ENCODE data around the gene ZFAND2B.

ZFAND2B gene

DNA sequence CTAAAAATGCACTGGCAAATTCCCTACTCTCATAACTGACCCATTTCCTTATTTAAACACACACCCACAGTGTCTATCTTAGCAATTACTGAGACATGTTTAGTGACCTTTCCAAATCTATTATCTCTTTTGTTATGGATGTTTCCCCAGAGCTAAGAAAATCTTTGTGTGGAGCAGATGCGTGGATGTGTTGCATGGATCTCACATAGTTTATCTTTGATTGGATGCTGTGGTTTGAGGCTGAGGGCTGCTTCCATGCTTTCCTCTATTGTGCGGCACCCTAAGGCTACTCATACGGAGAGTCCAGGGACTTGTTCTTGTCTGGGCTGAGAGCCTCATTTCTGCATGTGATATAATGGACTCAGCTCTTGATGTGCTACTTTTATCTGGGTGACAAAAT is 27.7 kb downstream of the ZFAND2B start:
- H3K4me3 ChIP-seq (replicated peaks in 1 of 2; ENCODE audit: low read depth in 2 of 2, low read length in 2 of 2): no peak overlapping the region
- no peak for DNase-seq (ENCODE audit: low read depth in 2 of 2)
- TF ChIP-seq, protein P1, sequence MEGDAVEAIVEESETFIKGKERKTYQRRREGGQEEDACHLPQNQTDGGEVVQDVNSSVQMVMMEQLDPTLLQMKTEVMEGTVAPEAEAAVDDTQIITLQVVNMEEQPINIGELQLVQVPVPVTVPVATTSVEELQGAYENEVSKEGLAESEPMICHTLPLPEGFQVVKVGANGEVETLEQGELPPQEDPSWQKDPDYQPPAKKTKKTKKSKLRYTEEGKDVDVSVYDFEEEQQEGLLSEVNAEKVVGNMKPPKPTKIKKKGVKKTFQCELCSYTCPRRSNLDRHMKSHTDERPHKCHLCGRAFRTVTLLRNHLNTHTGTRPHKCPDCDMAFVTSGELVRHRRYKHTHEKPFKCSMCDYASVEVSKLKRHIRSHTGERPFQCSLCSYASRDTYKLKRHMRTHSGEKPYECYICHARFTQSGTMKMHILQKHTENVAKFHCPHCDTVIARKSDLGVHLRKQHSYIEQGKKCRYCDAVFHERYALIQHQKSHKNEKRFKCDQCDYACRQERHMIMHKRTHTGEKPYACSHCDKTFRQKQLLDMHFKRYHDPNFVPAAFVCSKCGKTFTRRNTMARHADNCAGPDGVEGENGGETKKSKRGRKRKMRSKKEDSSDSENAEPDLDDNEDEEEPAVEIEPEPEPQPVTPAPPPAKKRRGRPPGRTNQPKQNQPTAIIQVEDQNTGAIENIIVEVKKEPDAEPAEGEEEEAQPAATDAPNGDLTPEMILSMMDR (IDR thresholded peaks at IDR 0.05; ENCODE audit: low read depth, low read length): no peak

- H3K4me3 ChIP-seq (replicated peaks in 1 of 2; ENCODE audit: low read depth in 2 of 2, low read length in 2 of 2): peak overlapping the region in 1 of 2 donors; percentile 19
- TF ChIP-seq, protein P1 (IDR thresholded peaks at IDR 0.05; ENCODE audit: low read depth, low read length): no peak
- peak in 1 of 2 donors; percentile 50 for DNase-seq (ENCODE audit: low read depth in 2 of 2)
Measured at GRCh38 chr2:219243291-219243761, 36.7 kb downstream of the ZFAND2B start.

DNA sequence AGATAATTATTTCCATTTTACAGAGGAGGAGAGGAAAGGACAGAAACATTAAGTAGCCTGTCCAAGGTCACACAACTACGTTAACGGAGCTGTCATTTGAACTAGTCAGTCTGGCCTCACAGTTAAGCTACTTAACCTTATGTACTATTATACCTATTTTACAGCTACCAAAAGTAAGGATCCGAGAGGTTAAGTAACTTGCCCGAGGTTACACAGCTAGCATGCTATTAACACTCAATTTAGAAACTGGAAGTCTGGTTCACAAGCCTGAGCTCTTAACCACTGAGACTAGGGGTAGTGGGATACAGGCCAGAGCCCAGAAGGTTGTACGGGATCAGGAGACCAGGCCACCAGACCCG is 38.2 kb downstream of the ZFAND2B start:
- TF ChIP-seq, protein P1 (IDR thresholded peaks at IDR 0.05; ENCODE audit: low read depth, low read length): no peak
- H3K4me3 ChIP-seq (replicated peaks in 1 of 2; ENCODE audit: low read depth in 2 of 2, low read length in 2 of 2): peak overlapping the region; percentile 90 to 95
- no peak for DNase-seq (ENCODE audit: low read depth in 2 of 2)

- H3K4me3 ChIP-seq (replicated peaks in 1 of 2; ENCODE audit: low read depth in 2 of 2, low read length in 2 of 2): peak within 1 kb of the TSS; percentile 90 to 95
- TF ChIP-seq, protein P1 (IDR thresholded peaks at IDR 0.05; ENCODE audit: low read depth, low read length): no peak
- DNase-seq (ENCODE audit: low read depth in 2 of 2): peak; percentile 95 to 96
Measured at GRCh38 chr2:219245148-219245898, 38.7 kb downstream of the ZFAND2B start, which contains the start of the genes GLB1L and STK16. GLB1L (minus strand) TSS chr2:219245444; CDS start chr2:219243573, 1,871 bp downstream. STK16 (plus strand) TSS chr2:219245479; CDS start chr2:219246000, 521 bp downstream.

DNA sequence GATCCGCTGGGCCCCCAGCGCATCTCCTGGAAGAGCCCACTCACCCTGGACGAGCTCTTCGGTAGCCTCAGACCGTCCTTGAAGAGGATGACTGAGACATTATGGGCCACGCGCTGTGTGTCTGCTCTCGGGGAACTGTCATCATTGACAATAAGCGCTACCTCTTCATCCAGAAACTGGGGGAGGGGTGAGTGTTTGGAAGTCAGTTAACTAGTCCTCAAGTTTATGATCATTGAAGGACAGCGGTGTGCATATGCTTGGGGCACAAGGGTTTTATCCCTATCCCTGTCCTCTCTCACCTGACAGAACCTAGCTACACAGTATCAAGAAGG is 39.3 kb downstream of the ZFAND2B start:
- DNase-seq (ENCODE audit: low read depth in 2 of 2): no peak
- TF ChIP-seq, protein P1 (IDR thresholded peaks at IDR 0.05; ENCODE audit: low read depth, low read length): no peak
- H3K4me3 ChIP-seq (replicated peaks in 1 of 2; ENCODE audit: low read depth in 2 of 2, low read length in 2 of 2): peak overlapping the region; percentile 90 to 95

- TF ChIP-seq, protein P1 (IDR thresholded peaks at IDR 0.05; ENCODE audit: low read depth, low read length): no peak
- DNase-seq (ENCODE audit: low read depth in 2 of 2): no peak
- no peak overlapping the region for H3K4me3 ChIP-seq (replicated peaks in 1 of 2; ENCODE audit: low read depth in 2 of 2, low read length in 2 of 2)
Measured at GRCh38 chr2:219246559-219246958, 40.0 kb downstream of the ZFAND2B start.
